Neural cell (in vitro differentiated cells): ENCODE results near the gene DNAAF2. TPM values are rescaled to one million over a fixed set of nuclear protein-coding genes. Genes with fewer than 3 reads are reported as not detected.
A peak's percentile ranks its signal among the peaks of the same experiment; 100 is the strongest.
"Not testable (repeated sequence)": the region's sequence is repeated elsewhere in the genome, so short reads cannot be mapped to it uniquely, and the experiment has no call there.

Experiments used
- H2AFZ ChIP-seq: fragments of 200-600, 300-800 bp; sonication (generic), shearing (Covaris generic); 2 replicates; pipeline ENCODE4 v1.6.0; 2014; ENCODE audit warnings: low read depth, mild to moderate bottlenecking, antibody characterized with exemption, low read length, moderate library complexity
- H3F3A ChIP-seq: fragments of 200-600 bp; shearing (Covaris generic); 2 replicates; pipeline ENCODE4 v1.6.1; 2016; ENCODE audit warnings: mild to moderate bottlenecking, moderate library complexity, mixed read lengths, antibody characterized with exemption, low read length; ENCODE audit not compliant: insufficient read depth, poor library complexity, severe bottlenecking
- H3K27ac ChIP-seq: fragments of 200-600, 300-800 bp; sonication (generic), shearing (Covaris generic); 2 replicates; pipeline ENCODE4 v1.5.1; 2014; ENCODE audit warnings: mild to moderate bottlenecking, low read length, moderate library complexity
- H3K27me3 ChIP-seq: fragments of 300-800, 200-600 bp; sonication (generic), shearing (Covaris generic); 2 replicates; pipeline ENCODE4 v1.6.0; 2014; ENCODE audit warnings: mild to moderate bottlenecking, low read depth, low read length, moderate library complexity; ENCODE audit not compliant: insufficient read depth
- H3K36me3 ChIP-seq: fragments of 300-800, 200-600 bp; sonication (generic), shearing (Covaris generic); 2 replicates; pipeline ENCODE4 v1.5.1; 2014; ENCODE audit warnings: mild to moderate bottlenecking, antibody characterized with exemption, low read length, moderate library complexity; ENCODE audit not compliant: insufficient read depth
- H3K4me2 ChIP-seq: fragments of 300-800, 200-600 bp; sonication (generic), shearing (Covaris generic); 2 replicates; pipeline ENCODE4 v1.6.0; 2014; ENCODE audit warnings: mild to moderate bottlenecking, low read length
- H3K4me3 ChIP-seq: fragments of 300-800, 200-600 bp; sonication (generic), shearing (Covaris generic); 2 replicates; pipeline ENCODE4 v1.5.1; 2014; ENCODE audit warnings: mild to moderate bottlenecking, low read length, moderate library complexity
- H3K79me2 ChIP-seq: fragments of 200-600 bp; shearing (Covaris generic); replicated peaks from 2 replicates; pipeline ENCODE4 v1.6.0; 2014; ENCODE audit warnings: mild to moderate bottlenecking, low read length, moderate library complexity; ENCODE audit not compliant: insufficient read depth
- H3K9ac ChIP-seq: fragments of 300-800, 200-600 bp; sonication (generic), shearing (Covaris generic); 2 replicates; pipeline ENCODE4 v1.6.1; 2016; ENCODE audit warnings: mild to moderate bottlenecking, low read length, mixed read lengths
- H3K9me2 ChIP-seq: fragments of 200-600 bp; shearing (Covaris generic); 2 replicates; pipeline ENCODE4 v1.6.1; 2016; ENCODE audit warnings: mild to moderate bottlenecking, low read length, mixed read lengths; ENCODE audit not compliant: insufficient read depth
- H3K9me3 ChIP-seq: fragments of 200-600, 300-800 bp; sonication (generic), shearing (Covaris generic); 2 replicates; pipeline ENCODE4 v1.6.1; 2016; ENCODE audit warnings: mild to moderate bottlenecking, mixed run types, low read length, moderate library complexity, mixed read lengths
- H4K20me1 ChIP-seq: fragments of 200-600 bp; shearing (Covaris generic); 2 replicates; pipeline ENCODE4 v1.6.1; 2016; ENCODE audit warnings: mild to moderate bottlenecking, mixed run types; ENCODE audit not compliant: insufficient read depth
- EP300 ChIP-seq: fragments of 450-650 bp; conservative IDR thresholded peaks from 2 replicates; pipeline ENCODE4 v1.6.1; 2014; ENCODE audit warnings: antibody characterized with exemption, mild to moderate bottlenecking, moderate library complexity; ENCODE audit not compliant: poor library complexity, severe bottlenecking
- EZH2 ChIP-seq: fragments of 200-600, 300-800 bp; shearing (Covaris generic), sonication (generic); IDR thresholded peaks from 2 replicates; pipeline ENCODE4 v1.6.1; 2014; ENCODE audit warnings: antibody characterized with exemption, low read length, borderline replicate concordance, mild to moderate bottlenecking; ENCODE audit not compliant: insufficient read depth, poor library complexity, severe bottlenecking
- MXI1 ChIP-seq: fragments of 450-650 bp; conservative IDR thresholded peaks from 2 replicates; pipeline ENCODE4 v1.6.1; 2014; ENCODE audit warnings: antibody characterized with exemption, mild to moderate bottlenecking; ENCODE audit not compliant: poor library complexity, severe bottlenecking
- POLR2AphosphoS5 ChIP-seq: IDR thresholded peaks from 2 replicates; pipeline ENCODE4 v1.6.1; 2012
- RAD21 ChIP-seq: fragments of 450-650 bp; conservative IDR thresholded peaks from 2 replicates; pipeline ENCODE4 v1.6.1; 2014; ENCODE audit warnings: antibody characterized with exemption, mild to moderate bottlenecking, moderate library complexity
- SMC3 ChIP-seq: fragments of 450-650 bp; conservative IDR thresholded peaks from 2 replicates; pipeline ENCODE4 v1.6.1; 2014; ENCODE audit warnings: antibody characterized with exemption, mild to moderate bottlenecking, moderate library complexity; ENCODE audit not compliant: poor library complexity
- TAF1 ChIP-seq: IDR thresholded peaks from 2 replicates; pipeline ENCODE4 v1.6.1; 2012; ENCODE audit warnings: low read depth
- polyA plus RNA-seq: library from polyadenylated mRNA; depleted of rRNA; stranded (reverse); fragments of >200 nt; gene quantifications from 2 replicates; pipeline ENCODE4 v1.2.3, GENCODE V29; 2014
- TF ChIP-seq, protein P1 (sequence below): IDR thresholded peaks from 2 replicates; pipeline ENCODE4 v1.6.1; 2012; ENCODE audit warnings: borderline replicate concordance
- TF ChIP-seq, protein P2 (sequence below): fragments of 450-650 bp; IDR thresholded peaks from 2 replicates; pipeline ENCODE4 v1.5.1; 2014; ENCODE audit warnings: antibody characterized with exemption, mild to moderate bottlenecking, moderate library complexity; ENCODE audit not compliant: poor library complexity, severe bottlenecking

The DNAAF2 gene
- polyA plus RNA-seq, 1 donor from 2014 or later: 41.6 TPM

DNA sequence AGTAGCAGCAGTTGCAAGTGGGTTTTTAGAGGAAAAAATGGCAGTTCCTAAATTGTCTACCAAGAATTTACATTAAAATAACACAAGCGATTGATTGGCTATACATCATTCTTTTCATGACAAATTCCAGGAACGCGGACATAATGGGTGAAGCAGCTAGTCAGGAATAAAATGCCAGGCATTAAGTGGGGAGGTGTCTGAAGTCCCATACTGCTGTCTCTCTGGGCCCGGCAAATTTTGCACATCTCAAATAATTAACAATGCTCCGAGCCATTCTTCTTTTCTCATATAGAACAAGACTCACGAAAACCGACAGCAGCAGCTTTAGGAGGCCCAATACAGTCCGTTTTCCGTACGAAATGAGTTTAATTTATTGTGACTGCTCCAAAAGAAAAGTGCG, 15.3 kb downstream of the DNAAF2 start:
- H3K79me2 ChIP-seq: peaks cover 51% of the 10 kb centered on the region
- peak overlapping the region; percentile 71 for H2AFZ ChIP-seq
- H3K4me2 ChIP-seq: peak overlapping the region; percentile 15

GRCh38 chr14:49619273-49619672, 15.8 kb downstream of the DNAAF2 start:
- H3F3A ChIP-seq, H2AFZ ChIP-seq, H3K9me3 ChIP-seq, H3K9me2 ChIP-seq, H4K20me1 ChIP-seq, H3K27me3 ChIP-seq: not testable (repeated sequence)
- Histone ChIP-seq H3K36me3 (peaks cover 14% of the 10 kb centered on the region), H3K27ac (peak overlapping the region; percentile 98), H3K79me2 (peaks cover 48% of the 10 kb centered on the region), H3K4me3 (peak overlapping the region; percentile 96), H3K4me2 (peak overlapping the region; percentile 15), H3K9ac (peak overlapping the region; percentile 94)

More for the DNA sequence above, 15.3 kb downstream of the DNAAF2 start:
- Histone ChIP-seq H3K9me2 (no peaks in the 10 kb centered on the region), H3K27ac (peak overlapping the region; percentile 98), H4K20me1 (no peaks in the 10 kb centered on the region), H3K9ac (peak overlapping the region; percentile 94), H3K9me3 (no peaks in the 10 kb centered on the region), H3F3A (peaks cover 3% of the 10 kb centered on the region), H3K27me3 (no peaks in the 10 kb centered on the region), H3K4me3 (peak overlapping the region; percentile 96), H3K36me3 (peaks cover 14% of the 10 kb centered on the region)
- TF ChIP-seq EP300: no peak

- H3K4me3 ChIP-seq: peak overlapping the region; percentile 96
- no peaks in the 10 kb centered on the region for H3K9me2 ChIP-seq
- H3K36me3 ChIP-seq: peaks cover 14% of the 10 kb centered on the region
- H3K9ac ChIP-seq: no peak overlapping the region
- H3F3A ChIP-seq: peaks cover 3% of the 10 kb centered on the region
- H3K79me2 ChIP-seq: peaks cover 41% of the 10 kb centered on the region
- H3K27ac ChIP-seq: no peak overlapping the region
- H3K9me3 ChIP-seq: no peaks in the 10 kb centered on the region
- no peak for TF ChIP-seq POLR2AphosphoS5
- no peak for TF ChIP-seq SMC3
- TF ChIP-seq EP300: no peak
- no peak for TF ChIP-seq MXI1
- TF ChIP-seq, protein P1, sequence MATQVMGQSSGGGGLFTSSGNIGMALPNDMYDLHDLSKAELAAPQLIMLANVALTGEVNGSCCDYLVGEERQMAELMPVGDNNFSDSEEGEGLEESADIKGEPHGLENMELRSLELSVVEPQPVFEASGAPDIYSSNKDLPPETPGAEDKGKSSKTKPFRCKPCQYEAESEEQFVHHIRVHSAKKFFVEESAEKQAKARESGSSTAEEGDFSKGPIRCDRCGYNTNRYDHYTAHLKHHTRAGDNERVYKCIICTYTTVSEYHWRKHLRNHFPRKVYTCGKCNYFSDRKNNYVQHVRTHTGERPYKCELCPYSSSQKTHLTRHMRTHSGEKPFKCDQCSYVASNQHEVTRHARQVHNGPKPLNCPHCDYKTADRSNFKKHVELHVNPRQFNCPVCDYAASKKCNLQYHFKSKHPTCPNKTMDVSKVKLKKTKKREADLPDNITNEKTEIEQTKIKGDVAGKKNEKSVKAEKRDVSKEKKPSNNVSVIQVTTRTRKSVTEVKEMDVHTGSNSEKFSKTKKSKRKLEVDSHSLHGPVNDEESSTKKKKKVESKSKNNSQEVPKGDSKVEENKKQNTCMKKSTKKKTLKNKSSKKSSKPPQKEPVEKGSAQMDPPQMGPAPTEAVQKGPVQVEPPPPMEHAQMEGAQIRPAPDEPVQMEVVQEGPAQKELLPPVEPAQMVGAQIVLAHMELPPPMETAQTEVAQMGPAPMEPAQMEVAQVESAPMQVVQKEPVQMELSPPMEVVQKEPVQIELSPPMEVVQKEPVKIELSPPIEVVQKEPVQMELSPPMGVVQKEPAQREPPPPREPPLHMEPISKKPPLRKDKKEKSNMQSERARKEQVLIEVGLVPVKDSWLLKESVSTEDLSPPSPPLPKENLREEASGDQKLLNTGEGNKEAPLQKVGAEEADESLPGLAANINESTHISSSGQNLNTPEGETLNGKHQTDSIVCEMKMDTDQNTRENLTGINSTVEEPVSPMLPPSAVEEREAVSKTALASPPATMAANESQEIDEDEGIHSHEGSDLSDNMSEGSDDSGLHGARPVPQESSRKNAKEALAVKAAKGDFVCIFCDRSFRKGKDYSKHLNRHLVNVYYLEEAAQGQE: no peak
- TF ChIP-seq, protein P2, sequence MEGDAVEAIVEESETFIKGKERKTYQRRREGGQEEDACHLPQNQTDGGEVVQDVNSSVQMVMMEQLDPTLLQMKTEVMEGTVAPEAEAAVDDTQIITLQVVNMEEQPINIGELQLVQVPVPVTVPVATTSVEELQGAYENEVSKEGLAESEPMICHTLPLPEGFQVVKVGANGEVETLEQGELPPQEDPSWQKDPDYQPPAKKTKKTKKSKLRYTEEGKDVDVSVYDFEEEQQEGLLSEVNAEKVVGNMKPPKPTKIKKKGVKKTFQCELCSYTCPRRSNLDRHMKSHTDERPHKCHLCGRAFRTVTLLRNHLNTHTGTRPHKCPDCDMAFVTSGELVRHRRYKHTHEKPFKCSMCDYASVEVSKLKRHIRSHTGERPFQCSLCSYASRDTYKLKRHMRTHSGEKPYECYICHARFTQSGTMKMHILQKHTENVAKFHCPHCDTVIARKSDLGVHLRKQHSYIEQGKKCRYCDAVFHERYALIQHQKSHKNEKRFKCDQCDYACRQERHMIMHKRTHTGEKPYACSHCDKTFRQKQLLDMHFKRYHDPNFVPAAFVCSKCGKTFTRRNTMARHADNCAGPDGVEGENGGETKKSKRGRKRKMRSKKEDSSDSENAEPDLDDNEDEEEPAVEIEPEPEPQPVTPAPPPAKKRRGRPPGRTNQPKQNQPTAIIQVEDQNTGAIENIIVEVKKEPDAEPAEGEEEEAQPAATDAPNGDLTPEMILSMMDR: no peak
- TF ChIP-seq EZH2: no peak
- no peak for TF ChIP-seq TAF1
- TF ChIP-seq RAD21: no peak
- H3K4me2 ChIP-seq: no peak overlapping the region
- H2AFZ ChIP-seq: no peak overlapping the region
- no peaks in the 10 kb centered on the region for H4K20me1 ChIP-seq
- H3K27me3 ChIP-seq: no peaks in the 10 kb centered on the region
Measured at GRCh38 chr14:49617852-49618519, 17.1 kb downstream of the DNAAF2 start.
